Nephron progenitor cell (in vitro differentiated cells): ENCODE data around the gene ZNF526.

ENCODE experiments used
- DNase-seq: peaks from one replicate; pipeline ENCODE4 v3.0.0; 2021
- H3K27ac Mint-ChIP-seq: 2 replicates; pipeline ENCODE4 v1.8.0; 2021; ENCODE audit warnings: mild to moderate bottlenecking, moderate library complexity, mixed read lengths
- H3K27me3 Mint-ChIP-seq: 2 replicates; pipeline ENCODE4 v1.8.0; 2021; ENCODE audit warnings: mild to moderate bottlenecking, low read depth, mixed read lengths; ENCODE audit not compliant: poor library complexity
- H3K36me3 Mint-ChIP-seq: 2 replicates; pipeline ENCODE4 v1.8.0; 2021; ENCODE audit warnings: low read depth, mixed read lengths
- H3K4me1 Mint-ChIP-seq: 2 replicates; pipeline ENCODE4 v1.8.0; 2021; ENCODE audit warnings: mixed read lengths
- H3K4me3 Mint-ChIP-seq: 2 replicates; pipeline ENCODE4 v1.8.0; 2021; ENCODE audit warnings: mild to moderate bottlenecking, moderate library complexity, mixed read lengths
- H3K9me3 Mint-ChIP-seq: 2 replicates; pipeline ENCODE4 v1.8.0; 2021; ENCODE audit warnings: mild to moderate bottlenecking, moderate library complexity, mixed read lengths
- TF ChIP-seq, protein P1 (sequence below): fragments of 200-600 bp; sonication (generic); IDR thresholded peaks from 2 replicates; pipeline ENCODE4 v1.5.0; 2021; ENCODE audit warnings: antibody characterized with exemption

Gene ZNF526

DNA sequence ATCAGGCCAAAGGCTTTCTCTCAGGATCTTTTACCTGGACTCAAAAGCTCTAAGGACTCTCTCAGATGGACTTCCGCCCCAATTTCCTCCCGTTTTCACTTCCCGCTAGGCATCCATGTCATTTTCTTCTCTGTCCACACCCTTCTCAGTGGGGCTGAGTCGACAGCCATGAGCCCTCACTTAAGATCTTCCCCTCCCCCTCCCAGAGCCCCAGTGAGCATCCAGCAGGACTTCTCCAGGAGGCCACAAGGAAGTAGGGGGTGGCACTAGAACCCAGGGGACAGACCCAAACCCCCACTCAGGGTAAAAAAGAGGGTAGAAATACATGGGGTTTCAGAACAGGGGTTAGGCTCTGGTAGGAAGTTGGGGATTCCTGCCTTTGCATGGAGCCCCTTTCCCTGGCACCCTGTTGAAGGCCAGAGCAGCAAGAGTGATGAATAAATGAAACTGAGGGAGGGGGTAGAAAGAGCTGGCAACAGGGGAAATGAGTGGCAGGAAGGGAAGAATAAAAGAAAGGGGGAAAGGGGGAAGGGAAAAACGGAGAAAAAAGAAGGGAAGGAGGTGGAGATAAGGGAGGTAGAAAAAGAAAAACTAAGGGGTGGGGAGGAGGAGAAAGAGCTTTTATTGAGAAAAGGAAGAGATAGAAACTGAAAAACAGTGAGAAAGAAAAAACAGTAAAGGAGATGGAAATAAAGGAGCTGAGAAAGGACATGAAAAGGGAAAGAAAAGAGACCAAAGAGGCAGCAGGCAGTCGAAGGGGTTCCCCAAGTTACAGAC, 45.0 kb upstream of the ZNF526 start:
- Mint-ChIP-seq H3K36me3 (no peaks in the 10 kb centered on the region), H3K27me3 (peaks cover 45% of the 10 kb centered on the region), H3K27ac (no peak overlapping the region), H3K4me3 (peak overlapping the region; percentile 82), H3K4me1 (peaks cover 43% of the 10 kb centered on the region), H3K9me3 (no peaks in the 10 kb centered on the region)
- DNase-seq: no peak
- TF ChIP-seq, protein P1, sequence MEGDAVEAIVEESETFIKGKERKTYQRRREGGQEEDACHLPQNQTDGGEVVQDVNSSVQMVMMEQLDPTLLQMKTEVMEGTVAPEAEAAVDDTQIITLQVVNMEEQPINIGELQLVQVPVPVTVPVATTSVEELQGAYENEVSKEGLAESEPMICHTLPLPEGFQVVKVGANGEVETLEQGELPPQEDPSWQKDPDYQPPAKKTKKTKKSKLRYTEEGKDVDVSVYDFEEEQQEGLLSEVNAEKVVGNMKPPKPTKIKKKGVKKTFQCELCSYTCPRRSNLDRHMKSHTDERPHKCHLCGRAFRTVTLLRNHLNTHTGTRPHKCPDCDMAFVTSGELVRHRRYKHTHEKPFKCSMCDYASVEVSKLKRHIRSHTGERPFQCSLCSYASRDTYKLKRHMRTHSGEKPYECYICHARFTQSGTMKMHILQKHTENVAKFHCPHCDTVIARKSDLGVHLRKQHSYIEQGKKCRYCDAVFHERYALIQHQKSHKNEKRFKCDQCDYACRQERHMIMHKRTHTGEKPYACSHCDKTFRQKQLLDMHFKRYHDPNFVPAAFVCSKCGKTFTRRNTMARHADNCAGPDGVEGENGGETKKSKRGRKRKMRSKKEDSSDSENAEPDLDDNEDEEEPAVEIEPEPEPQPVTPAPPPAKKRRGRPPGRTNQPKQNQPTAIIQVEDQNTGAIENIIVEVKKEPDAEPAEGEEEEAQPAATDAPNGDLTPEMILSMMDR: no peak

DNA sequence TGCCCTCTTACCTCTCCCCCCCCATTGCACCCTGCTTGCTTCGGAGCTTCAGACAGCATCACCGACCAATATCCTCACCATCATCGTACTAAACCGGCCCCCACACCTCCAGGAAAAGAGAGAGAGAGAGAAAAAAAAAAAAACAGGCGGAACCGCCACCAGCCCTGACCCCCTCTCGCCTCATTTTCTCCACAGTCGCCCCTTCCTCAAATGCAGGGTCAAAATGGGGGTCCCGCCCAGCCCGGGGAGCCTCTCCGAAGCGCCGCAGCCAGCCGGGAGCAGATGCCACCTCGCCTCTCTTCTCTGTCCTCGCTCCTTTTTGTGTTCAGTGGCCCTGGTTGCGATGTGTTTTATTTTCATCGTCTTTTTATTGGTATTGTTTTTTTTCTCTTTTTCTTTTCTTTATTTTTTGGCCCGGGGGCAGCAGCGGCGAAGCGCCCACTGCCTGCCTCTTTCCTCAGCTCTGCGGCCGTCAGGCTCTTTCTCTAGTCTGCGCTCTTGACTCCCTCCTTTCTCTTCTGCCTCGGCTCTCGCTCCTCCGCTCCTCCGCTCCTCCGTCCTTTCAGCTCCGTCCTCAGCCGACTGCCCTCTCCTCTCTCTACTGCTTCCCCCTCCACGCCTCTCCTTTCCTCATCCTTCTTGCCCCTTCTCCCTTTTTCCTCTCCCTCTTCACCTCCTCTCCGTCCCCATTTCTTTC, 44.0 kb upstream of the ZNF526 start:
- TF ChIP-seq, protein P1: no peak
- no peaks in the 10 kb centered on the region for H3K36me3 Mint-ChIP-seq
- no peaks in the 10 kb centered on the region for H3K9me3 Mint-ChIP-seq
- H3K27me3 Mint-ChIP-seq: peaks cover 45% of the 10 kb centered on the region
- peaks cover 36% of the 10 kb centered on the region for H3K4me1 Mint-ChIP-seq
- no peak for DNase-seq
- peak overlapping the region; percentile 82 for H3K4me3 Mint-ChIP-seq
- no peak overlapping the region for H3K27ac Mint-ChIP-seq

DNA sequence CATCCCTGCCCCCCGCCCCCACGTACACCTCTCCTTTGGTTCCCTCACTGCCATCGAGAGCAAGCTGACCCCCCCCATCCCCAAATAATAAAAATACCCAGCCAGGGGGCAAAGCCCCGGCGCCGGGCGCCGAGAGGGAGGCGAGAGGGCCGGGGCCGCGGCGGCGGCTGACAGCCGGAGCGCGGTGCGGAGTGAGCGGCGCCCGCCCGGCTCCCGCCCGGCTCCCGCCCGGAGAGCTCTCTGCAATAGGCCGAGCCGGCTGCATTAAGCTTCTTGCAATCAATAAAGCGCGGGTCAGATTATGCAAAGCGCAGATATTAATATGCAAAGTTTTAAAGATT, 43.5 kb upstream of the ZNF526 start:
- peaks cover 48% of the 10 kb centered on the region for H3K27me3 Mint-ChIP-seq
- no peak overlapping the region for H3K27ac Mint-ChIP-seq
- TF ChIP-seq, protein P1: no peak
- H3K9me3 Mint-ChIP-seq: no peaks in the 10 kb centered on the region
- H3K36me3 Mint-ChIP-seq: no peaks in the 10 kb centered on the region
- H3K4me3 Mint-ChIP-seq: peak overlapping the region; percentile 82
- H3K4me1 Mint-ChIP-seq: peaks cover 33% of the 10 kb centered on the region
- no peak for DNase-seq

DNA sequence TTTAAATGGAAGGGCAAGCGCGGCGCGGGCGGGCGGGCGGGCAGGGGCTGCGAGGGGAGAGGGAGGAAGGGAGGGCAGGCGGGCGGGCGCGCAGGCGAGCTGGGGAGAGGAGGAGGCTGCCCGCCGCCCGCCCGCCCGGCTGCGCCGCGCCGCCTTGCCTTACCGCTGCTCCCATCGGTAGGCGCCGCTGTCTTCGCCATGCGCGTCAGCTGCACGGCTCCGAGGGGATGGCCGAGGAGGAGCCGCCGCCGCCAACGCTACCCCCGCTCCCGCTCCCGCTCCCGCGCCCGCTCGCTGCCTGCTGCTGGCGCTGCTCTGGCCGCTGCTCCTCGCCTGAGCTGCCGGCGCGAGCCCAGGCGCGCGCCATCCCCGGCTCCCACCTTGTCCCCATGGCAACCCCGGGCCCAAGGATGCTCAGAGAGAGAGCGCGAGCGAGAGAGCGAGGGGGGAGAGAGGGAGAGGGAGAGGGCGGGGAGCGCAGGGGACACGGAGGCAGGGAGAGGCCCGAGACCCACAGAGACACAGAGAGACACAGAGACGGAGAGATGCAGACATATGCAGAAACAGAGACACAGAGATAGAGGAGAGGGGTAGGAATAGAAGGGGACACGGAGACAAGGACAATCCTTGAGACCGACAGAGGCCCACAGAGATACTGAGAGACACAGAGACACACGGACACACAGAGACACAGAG, 43.0 kb upstream of the ZNF526 start:
- Mint-ChIP-seq H3K27me3 (peaks cover 52% of the 10 kb centered on the region), H3K36me3 (no peaks in the 10 kb centered on the region), H3K27ac (no peak overlapping the region), H3K9me3 (no peaks in the 10 kb centered on the region), H3K4me1 (peaks cover 29% of the 10 kb centered on the region), H3K4me3 (no peak overlapping the region)
- TF ChIP-seq, protein P1: peak; percentile 7
- DNase-seq: peak; percentile 88

DNA sequence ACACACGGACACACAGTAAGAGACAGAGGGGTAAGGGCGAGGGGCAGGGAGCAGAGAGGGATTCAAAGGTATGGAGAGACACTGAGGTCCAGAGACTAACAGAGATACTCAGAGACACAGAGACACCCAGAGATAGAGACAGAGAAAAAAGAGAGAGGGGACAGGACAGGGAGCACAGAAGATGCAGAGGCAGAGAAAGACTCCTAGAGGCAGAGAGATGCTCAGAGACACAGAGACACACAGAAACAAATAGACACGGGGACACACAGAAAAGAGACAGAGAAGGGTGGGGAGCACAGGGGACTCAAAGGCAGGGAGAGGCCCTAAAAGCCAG, 42.5 kb upstream of the ZNF526 start:
- Mint-ChIP-seq H3K27me3 (peaks cover 52% of the 10 kb centered on the region), H3K27ac (no peak overlapping the region), H3K4me3 (no peak overlapping the region), H3K36me3 (no peaks in the 10 kb centered on the region), H3K9me3 (no peaks in the 10 kb centered on the region), H3K4me1 (peaks cover 27% of the 10 kb centered on the region)
- TF ChIP-seq, protein P1: no peak
- DNase-seq: no peak
